DMS153 (cell line): ENCODE results near the gene MUC6.
"Not testable (repeated sequence)": the region's sequence is repeated elsewhere in the genome, so short reads cannot be mapped to it uniquely, and the experiment has no call there.

Experiments
- DNase-seq: peaks from one replicate; lab custom pipeline; 2025; lab: John Stamatoyannopoulos, UW

Gene MUC6

DNA sequence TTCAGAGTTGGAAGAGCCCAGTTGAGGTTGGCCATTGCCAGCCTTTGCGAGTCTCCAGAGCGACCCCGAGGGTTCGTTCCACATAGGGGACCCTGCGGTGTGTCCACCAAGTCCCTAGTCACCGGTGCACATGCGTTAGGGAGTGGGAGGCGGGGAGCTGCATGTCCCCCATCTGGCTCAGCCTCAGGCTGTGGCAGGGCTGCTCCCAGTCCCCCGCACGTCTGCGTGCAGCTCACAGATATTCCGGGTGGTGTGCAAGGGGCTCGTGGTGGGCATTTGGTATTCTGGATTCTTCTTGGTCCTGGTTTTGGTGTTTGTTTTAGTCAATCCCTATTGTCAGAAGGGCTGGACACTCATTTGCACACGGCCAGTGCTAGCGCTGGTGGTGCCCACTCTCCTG, 48.8 kb downstream of the MUC6 start:
- no peak for DNase-seq

DNA sequence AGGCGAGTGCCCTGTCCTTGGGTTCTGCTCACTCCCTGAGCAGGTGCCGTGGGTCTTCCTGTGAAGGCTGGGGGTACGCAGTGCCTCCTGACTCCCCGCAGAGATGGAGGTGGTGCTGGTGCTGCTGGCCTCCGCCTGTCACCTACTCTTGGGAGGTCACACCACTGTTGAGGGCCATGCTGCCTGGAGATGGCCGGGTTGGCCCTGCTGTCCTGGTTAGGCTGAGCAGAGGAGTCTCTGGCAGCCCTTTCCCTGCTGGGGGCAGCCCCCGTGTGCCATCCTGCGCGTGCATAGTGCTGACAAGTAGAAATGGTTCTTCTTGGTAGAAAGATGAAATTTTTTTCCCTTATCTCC, 49.6 kb downstream of the MUC6 start:
- no peak for DNase-seq

DNA sequence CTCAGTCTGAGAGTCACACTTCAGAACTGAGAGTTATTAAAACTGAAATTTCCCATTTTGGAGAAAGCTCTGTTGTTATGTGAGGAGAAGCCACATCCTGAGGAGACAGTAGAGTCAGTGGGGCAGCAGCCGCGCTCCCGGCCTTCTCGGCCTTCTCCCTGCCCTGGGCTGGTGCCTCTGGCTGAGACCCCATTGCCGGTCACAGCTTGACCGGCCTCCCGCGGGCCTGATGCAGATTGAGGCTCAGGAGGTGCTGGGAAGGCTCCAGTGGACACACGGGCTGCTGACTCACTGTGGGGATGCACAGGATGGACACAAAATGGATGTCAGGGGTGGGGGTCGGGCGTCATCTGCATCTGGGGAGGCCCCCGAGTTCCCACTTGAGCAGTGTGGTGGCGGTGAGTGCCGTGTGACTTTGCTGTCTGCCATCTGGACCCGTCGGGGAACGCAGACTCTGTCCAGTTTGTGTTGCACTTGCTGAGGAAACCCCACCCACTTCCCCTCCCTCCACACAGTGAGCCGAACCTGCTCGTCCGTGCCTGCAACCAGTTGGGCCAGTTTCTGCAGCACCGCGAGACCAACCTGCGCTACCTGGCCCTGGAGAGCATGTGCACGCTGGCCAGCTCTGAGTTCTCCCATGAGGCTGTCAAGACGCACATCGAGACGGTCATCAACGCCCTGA, 50.1 kb downstream of the MUC6 start:
- DNase-seq: no peak

DNA sequence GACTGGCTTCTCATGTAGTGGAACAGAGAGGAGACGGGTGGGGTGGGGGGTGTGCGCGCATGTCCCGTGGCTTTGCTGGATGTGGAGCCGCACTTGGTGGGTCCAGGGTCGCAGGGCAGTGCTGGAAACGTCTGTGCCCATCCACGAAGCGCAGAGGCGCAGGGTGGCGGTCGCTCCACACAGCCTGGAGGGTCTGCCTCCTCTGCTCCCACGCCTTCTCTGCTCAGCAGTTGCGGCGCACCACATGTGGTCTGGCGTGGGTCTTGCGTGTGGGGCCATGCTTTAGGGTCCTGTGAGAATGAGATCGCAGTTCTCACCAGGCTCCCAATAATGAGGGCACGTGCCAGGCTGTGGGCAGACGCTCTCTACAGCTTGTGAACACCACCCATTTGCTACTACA, 50.7 kb downstream of the MUC6 start:
- no peak for DNase-seq

DNA sequence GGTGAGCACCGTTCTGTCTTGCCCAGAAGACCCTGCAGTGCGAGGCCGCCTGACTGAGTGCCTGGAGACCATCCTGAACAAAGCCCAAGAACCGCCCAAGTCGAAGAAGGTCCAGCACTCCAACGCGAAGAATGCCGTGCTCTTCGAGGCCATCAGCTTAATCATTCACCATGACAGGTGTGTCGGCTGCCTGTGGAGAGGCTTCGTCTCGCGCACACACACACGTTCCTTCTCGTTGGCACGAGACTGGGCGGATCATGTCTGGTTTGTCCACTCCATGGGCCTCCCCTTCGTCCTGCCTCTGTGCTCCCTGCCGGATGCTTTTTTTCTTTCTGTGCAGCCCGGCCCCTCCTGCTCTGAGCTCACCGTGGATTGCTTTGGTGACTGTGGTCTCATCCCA, 51.1 kb downstream of the MUC6 start:
- DNase-seq: no peak

DNA sequence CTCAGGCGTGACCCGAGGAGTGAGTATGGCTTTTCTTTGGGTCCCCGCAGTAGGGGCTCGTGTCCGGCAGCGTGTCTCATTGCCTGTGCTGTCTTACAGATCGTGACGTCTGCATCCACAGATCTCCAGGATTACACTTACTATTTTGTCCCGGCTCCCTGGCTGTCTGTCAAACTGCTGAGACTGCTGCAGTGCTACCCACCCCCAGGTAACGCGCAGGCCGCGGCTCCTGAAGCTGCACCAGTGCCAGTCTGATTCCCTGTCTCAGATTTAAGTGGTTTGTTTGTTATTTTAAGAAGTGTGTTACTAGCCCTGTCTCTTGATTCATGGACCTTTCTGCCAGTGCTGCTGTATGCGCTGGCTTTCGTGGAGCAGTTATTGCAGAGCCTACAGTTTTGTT, 52.0 kb downstream of the MUC6 start:
- DNase-seq: no peak

DNA sequence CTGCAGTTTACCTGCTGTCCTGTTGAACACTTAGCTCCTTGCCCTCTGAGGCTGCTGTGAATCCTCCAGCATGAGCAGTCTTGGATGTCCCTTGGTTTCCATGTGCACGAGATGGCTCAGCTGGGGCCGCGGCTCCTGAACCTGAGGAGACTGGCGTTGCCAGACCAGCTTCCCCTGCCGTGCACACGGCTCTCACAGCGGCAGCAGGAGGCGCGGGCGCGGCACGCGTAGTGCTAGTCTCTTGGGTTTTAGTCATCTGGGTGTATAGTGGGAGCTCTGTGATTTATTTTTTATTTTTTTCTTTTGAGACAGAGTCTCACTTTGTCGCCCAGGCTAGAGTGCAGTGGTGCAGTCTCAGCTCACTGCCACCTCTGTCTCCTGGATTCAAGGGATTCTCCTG, 54.8 kb downstream of the MUC6 start:
- no peak for DNase-seq

DNA sequence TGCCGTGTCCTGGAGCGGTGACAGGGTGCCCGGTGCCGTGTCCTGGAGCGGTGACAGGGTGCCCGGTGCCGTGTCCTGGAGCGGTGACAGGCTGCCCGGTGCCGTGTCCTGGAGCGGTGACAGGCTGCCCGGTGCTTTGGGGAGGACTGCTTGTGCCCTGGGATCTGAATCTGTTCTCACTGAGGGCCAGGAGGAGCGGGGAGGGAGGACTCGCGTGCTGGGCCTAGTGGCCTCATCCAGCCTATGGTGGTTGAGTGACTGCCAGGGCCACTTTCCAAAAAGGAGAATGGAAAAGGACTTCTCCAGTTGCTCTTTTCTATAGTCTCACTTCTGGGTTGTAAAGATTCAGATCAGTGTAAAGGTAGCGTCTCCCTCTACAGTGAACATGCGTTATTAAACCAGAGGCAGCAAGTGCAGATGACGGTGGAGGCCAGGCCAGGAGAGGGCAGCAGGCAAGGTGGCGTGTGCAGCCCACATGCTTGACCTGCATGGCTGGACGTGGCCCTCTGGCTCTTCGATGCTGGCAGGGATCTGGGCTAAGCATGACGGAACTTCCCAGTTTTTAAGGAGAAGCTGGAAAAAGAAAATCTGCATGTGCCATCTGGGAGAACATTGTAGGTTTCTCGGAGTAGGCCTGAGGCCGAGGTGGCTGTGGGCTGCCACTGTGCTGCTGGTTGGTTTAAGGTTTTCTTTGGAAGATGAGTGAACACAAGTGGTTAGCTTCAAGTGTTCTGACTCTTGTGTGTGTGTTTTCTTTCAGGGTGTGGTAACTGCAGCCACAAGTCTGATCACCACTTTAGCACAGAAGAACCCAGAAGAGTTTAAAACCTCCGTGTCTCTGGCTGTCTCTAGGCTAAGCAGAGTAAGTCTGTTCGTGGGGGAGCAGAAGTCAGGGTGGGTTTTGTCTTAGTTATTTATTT, 55.8 kb downstream of the MUC6 start:
- DNase-seq: no peak

DNA sequence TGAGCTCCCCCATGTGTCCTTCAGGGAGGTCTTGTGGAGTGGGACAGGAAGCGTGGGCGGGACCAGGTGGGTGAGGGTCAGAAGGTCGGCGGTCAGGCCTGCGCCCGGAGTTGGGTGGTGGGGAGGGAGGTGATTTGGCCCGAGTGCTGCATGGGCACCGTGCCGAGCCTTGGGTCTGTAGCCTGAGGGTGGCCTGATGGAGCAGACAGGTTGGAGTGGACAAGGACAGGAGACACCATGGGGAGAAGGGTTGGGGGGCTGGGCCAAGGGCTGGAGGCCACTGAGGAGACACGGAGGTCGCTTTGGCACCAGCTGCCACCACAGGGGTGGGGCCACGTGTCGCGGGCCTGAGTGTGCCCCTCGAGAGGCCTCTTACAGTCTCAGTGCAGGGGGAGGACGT, 57.7 kb downstream of the MUC6 start:
- no peak for DNase-seq

DNA sequence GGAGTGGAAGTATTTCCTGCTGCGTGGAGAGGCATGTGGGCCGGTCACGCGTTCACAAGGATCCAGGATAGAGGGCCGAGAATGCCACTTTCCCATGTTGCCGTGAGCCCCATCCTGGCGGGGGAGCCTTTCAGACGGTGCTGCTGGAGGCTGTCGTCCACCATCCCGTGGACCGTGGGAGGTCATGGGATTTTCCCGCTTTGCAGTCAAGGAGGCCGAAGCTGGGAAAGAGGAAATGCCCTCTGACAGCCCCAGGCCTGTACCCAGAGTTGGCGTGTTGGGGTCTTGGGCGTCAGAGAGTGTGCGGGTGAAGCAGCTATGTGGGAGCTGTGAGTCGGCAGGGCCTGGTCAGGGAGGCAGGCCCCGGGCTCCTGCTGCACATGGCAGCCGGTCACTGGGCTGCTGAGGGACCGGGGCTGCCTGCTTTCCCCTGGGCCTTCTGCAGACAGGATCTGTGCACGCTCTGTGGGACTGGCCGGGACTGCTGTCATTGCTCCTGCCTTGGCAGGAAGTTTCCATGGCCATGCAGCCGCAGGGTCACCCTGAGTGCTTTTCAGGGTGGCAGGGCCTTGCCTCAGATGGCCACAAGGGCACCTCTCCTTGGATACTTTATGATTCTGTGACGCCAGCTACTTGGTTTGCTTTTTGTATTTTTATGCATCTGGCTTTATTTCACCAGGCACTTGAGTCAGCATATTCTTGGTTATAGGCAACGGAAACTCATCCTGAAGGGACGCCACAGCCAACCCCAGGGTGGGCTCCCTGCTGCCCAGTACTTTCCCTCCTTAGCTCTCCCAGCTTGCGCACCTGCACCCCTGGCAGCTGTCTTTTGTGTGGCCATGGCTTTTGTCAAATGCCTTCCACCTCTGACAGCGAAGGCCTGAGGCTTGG, 58.4 kb downstream of the MUC6 start:
- no peak for DNase-seq

DNA sequence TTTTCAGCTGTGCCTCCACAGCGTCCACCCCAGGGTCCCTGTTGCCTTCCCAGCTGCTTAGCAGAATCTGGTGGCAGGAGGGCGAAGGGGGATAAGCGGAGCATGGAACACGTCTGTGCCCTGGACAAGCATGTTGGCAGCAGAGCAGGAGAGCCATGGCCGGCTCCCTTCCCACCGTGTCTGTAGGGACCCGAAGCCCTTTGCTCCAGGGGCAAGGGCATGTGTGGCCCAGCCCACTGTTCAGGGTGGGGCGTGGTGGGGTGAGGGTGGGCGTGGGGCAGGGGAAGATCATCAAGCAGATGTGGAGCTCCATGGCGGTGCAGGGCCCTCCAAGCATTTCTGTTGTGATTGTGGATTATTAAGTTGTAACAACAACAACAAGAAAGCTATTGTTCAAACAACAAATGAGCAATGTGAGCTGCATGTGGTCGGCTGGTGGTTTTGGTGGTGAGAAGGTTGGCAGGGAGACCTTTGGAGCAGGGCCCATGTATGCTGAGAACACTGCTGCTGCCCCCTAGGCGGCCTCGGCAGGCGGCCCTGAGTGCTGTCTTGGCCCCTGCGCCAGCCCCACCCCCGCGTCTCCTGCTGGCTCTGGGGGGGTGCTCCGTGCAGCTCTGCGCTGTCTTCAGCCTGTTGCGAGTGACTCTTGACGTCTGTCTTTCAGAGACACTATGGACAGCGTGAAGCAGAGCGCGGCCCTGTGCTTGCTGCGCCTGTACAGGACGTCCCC, 59.9 kb downstream of the MUC6 start:
- DNase-seq: no peak

DNA sequence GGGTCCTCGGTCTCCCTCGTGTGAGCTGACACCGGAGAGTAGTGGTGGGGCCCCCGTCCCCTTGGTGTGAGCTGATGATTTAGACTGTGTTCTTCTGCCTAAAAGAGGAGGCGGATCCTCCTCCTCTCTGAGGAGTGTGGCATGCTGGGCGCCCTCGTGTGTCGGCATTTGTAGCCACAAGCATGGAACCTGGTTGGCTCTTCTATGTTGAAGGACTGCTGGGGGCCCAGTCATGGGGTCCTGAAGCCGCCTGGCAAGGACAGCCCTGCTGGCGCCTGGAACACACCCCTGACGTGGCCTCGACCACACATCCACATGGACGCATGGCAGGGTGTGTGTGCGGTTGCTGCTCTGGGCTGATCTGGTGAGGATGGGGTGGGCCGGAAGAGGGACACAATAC, 60.7 kb downstream of the MUC6 start:
- DNase-seq: no peak

DNA sequence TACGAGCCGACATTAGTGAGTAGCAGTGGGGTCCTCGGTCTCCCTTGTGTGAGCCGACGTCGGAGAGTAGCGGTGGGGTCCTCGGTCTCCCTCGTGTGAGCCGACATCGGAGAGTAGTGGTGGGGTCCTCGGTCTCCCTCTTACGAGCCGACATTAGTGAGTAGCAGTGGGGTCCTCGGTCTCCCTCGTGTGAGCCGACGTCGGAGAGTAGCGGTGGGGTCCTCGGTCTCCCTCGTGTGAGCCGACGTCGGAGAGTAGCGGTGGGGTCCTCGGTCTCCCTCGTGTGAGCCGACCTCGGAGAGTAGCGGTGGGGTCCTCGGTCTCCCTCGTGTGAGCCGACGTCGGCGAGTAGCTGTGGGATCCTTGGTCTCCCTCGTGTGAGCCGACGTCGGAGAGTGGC, 61.1 kb downstream of the MUC6 start:
- DNase-seq: not testable (repeated sequence)

DNA sequence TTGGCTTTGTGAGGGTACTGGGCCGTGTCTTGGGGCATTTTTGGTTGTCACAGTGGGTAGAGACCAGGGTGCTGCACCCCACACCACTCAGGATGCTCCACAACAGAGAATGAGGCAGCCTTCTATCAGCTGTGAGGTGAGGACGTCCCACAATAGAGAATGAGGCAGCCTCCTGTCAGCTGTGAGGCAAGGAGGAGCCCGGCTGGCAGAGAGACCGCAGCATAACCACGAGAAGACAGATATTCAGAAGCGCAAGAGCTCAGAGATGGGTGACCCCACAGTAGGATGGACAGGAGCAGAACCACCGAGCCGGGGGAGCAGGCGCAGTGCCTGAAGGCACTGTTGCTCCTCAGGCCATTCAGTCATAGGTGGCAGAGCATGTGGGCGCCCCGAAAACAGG, 63.3 kb downstream of the MUC6 start:
- no peak for DNase-seq

DNA sequence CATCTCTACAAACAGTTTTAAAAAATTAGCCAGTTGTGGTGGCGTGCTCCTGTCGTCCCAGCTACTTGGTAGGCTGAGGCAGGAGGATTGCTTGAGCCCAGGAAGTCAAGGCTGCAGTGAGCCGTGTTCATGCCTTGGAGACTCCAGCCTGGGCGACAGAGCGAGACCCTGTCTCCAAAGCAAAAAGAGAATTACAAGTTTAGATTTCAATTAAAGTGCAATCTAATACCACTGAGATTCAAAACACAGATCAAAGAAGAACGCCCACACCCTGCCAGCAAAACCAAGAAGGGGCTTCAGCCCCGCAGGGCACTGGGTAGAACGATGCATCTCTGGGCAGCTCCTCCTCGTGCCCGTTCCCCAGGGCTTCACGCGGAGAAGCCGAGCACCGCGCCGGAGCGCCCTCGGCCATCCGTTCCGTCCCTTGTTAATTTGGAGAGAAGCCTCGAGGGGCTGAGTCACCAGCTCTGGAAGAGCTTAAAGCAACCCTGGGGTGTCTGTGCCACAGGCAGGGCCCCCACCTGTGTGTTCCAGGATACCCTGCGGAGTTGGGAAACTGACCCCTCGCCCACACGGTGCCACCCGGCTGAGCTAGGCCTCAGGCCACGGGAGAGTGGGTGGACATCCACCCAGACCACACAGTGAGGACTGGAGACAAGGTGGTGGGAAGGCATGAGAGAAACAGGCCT, 63.9 kb downstream of the MUC6 start:
- no peak for DNase-seq

DNA sequence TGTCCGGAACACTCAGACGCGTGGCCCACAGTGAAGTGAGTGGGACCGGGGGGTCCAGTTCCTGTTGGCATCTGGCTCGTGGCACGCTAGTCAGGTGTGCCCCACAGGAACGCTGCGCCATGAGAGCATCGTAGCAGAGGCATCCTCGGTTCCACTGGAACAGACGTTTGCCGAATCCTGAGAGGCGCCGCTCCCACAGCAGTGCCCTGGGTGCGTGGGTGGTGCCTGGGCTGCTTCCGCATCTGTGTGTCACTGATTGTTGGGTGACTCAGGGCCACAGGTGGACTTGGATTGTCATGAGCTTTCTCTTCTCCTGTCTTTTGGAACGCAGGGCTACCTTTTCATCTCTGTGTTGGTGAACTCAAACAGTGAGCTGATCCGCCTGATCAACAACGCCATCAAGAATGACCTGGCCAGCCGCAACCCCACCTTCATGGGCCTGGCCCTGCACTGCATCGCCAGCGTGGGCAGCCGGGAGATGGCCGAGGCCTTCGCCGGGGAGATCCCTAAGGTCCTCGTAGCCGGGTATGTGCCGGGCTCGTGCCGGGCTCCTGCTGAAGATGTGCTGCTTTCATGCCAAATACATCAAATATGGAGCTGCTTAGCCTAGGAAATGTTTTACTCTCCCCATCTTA, 64.7 kb downstream of the MUC6 start:
- no peak for DNase-seq

DNA sequence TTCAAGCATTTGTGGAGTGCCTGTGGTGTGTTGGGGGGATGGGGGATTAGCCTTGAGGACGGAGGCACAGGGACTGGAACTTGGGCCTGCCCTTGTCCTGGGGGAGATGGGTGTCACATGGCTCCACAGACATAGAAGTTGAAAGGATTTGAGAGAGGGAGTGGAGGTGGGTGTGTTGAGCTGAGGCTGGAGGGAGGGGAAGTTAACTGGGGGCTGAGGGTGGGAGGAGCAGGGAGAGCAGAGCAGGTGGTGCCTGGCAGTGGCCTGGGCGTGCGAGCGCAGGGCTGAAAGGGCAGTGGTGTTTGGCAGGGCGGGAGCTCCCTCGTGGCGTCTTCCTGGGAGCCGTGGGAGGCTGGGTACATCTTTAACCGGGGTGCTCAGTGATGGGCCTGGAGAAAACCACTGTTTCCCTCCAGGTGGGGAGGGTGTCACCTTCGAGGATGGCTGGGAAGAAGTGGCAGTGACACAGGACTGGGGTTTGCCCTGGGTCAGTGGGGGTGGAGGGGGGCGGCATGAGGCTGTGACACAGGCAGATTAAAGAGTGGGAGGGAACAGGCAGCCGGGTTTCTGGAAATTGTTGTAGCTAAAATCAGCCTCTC, 65.3 kb downstream of the MUC6 start:
- no peak for DNase-seq

DNA sequence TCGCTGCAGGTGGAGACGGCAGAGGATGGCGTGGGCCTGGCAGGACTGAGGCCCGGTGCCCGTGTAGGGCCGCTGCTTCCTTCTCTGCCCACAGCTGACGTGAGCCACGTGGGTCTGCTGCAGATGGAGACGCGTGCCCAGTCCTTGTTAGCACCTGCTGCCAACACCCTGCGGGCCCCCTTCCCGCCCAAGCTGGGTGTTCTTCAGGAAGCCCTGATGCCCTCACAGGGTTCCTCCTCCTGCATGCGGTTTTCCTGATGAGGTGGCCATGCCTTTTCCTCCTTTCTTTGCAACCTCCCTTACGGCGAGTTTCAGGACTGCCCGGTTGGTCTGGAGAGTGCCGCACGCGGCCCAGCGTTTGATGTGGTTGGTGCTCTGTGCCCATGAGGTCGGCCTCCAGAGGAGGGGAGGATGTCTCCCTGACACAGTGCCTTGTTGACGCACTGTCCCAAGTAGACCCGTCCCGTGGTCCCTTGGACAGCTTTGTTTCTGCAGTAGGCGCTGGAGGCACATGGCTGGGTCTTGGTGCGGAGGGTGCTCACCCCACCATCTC, 66.1 kb downstream of the MUC6 start:
- DNase-seq: no peak

DNA sequence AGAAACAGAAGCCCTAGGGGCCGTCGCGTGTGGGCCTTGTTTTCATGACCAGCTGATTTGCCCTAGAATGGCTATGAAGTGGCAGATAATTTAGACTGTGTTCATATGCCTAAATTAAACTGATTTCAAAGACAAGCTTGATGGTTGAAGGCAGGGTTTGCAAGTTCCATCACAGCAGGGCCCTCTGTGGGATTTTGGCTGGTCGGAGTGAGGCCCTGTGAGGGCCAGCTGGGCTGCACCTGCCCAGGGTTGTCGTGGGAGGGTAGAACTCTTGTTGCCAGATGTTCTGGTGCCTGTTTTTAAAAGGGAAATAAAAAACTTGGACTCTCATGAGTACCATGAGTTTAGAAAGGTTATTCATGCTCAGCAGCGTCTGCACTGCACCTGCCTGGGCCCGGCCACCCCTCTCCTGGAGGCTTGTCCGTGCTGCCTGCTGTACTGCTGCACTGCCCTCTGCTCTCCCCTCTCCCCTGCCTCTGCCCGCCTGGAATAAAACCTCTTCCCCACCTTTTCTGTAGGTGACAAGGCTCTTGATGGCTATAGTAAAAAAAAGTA, 66.8 kb downstream of the MUC6 start:
- DNase-seq: no peak

DNA sequence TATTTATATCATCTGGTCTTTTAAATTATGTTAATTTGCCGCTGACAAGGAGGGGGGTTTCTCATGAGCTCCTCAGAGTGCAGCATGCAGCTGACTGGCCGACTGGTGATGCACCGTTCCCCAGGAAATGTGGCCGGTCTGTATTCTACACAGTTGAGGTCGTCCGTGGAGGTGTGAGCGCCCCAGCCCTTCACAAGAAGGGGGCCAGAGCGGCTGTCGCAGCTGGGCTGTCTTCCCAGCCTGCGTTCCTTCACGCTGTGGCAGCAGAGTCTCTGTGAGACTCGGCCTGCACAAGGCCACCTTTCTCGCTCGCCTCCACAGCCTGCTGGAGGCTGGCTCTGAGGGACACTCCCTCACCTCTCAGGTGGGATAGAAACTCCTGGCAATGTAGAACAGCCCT, 67.7 kb downstream of the MUC6 start:
- no peak for DNase-seq
